Measurements from ENCODE around the gene DDTL.

GRCh38 chr22:24009227-24010017, 42.7 kb downstream of the DDTL start:
- TF ChIP-seq CTCF (IDR thresholded peaks at IDR 0.05; ENCODE audit: low read length) (no peak), EZH2 (IDR thresholded peaks at IDR 0.05; ENCODE audit: borderline replicate concordance, low read length) (no peak)

Measured in OCI-LY1 (cell line).